Hematopoietic multipotent progenitor cell treated with erythropoietin and hydrocortisone succinate and interleukin-3 and kit ligand, for 4 days (in vitro differentiated cells): ENCODE measurements around the gene GCSH.
"Not testable (repeated sequence)": the region's sequence is repeated elsewhere in the genome, so short reads cannot be mapped to it uniquely, and the experiment has no call there.

Experiments used
- DNase-seq: peaks from one replicate; pipeline ENCODE4 v3.0.0-alpha.2; 2015

GCSH gene

GRCh38 chr16:81095953-81096714 lies at the start of gene GCSH:
Gene GCSH, minus strand, starts transcription at chr16:81096395. Its CDS starts 117 bp downstream, at chr16:81096278.
- DNase-seq = peak; percentile 99

- no peak for DNase-seq
These were observed 47.8 kb upstream of the GCSH start for GRCh38 chr16:81143921-81144471.

GRCh38 chr16:81142864-81143263 lies 46.7 kb upstream of the GCSH start:
- no peak for DNase-seq

- peak; percentile 18 for DNase-seq
These were observed 45.0 kb upstream of the GCSH start for GRCh38 chr16:81140930-81141780.

GRCh38 chr16:81138831-81139557 lies 42.8 kb upstream of the GCSH start:
- no peak for DNase-seq

GRCh38 chr16:81137754-81138153 lies 41.6 kb upstream of the GCSH start:
- DNase-seq = no peak

- no peak for DNase-seq
These were observed 40.5 kb upstream of the GCSH start for GRCh38 chr16:81136390-81137335.

- no peak for DNase-seq
These were observed 33.9 kb upstream of the GCSH start for GRCh38 chr16:81130126-81130525.

GRCh38 chr16:81128726-81129524 lies 32.7 kb upstream of the GCSH start:
- DNase-seq = no peak

GRCh38 chr16:81127051-81127450 lies 30.9 kb upstream of the GCSH start:
- no peak for DNase-seq

- no peak for DNase-seq
These were observed 27.1 kb upstream of the GCSH start for GRCh38 chr16:81123092-81123852.

GRCh38 chr16:81121474-81121990 lies 25.3 kb upstream of the GCSH start:
- DNase-seq = no peak

GRCh38 chr16:81117436-81117835 lies 21.2 kb upstream of the GCSH start:
- no peak for DNase-seq

- DNase-seq = no peak
These were observed 20.1 kb upstream of the GCSH start for GRCh38 chr16:81116285-81116684.

- no peak for DNase-seq
These were observed 16.3 kb upstream of the GCSH start for GRCh38 chr16:81112453-81112852.

- not testable (repeated sequence) for DNase-seq
These were observed 13.1 kb upstream of the GCSH start for GRCh38 chr16:81109274-81109673.

- DNase-seq = no peak
These were observed 11.3 kb upstream of the GCSH start for GRCh38 chr16:81107511-81107910.

GRCh38 chr16:81106826-81107503 lies 10.8 kb upstream of the GCSH start:
- no peak for DNase-seq

- DNase-seq = no peak
These were observed 9.8 kb upstream of the GCSH start for GRCh38 chr16:81105946-81106345.
